Keratinocyte (primary cell): Measurements from ENCODE around the gene MEIS2. TPM values are rescaled to one million over a fixed set of nuclear protein-coding genes. Genes with fewer than 3 reads are reported as not detected.

ENCODE experiments used
- DNase-seq: peaks from one replicate; pipeline ENCODE4 v3.0.0-alpha.2; 2011; ENCODE audit warnings: low read depth, missing footprints, low spot score
- FAIRE-seq: peaks from 2 replicates; lab custom pipeline; 2011; peaks lifted over from hg19 to GRCh38; lab: Jason Lieb, UNC
- H2AFZ ChIP-seq: 2 replicates; pipeline ENCODE4 v1.6.0; 2012; ENCODE audit warnings: low read length, control low read depth, inconsistent platforms; ENCODE audit not compliant: control insufficient read depth
- H3K27ac ChIP-seq: 2 replicates; pipeline ENCODE4 v1.5.1; 2011; ENCODE audit warnings: low read length; ENCODE audit not compliant: control insufficient read depth, insufficient read depth
- H3K27me3 ChIP-seq: 3 replicates; pipeline ENCODE4 v1.6.0; 2011; ENCODE audit warnings: low read length; ENCODE audit not compliant: control insufficient read depth, insufficient read depth; ENCODE audit errors: extremely low read depth
- H3K36me3 ChIP-seq, 2 experiments: 2 replicates in 1 of 2; 3 replicates in 1 of 2; pipeline ENCODE4 v1.5.1; 2011; ENCODE audit warnings: low read length in 2 of 2, mild to moderate bottlenecking in 1 of 2; ENCODE audit not compliant: control insufficient read depth in 2 of 2, insufficient read depth in 2 of 2; ENCODE audit errors: extremely low read depth in 1 of 2
- H3K4me1 ChIP-seq: 3 replicates; pipeline ENCODE4 v1.5.1; 2011; ENCODE audit warnings: low read length; ENCODE audit not compliant: control insufficient read depth, insufficient read depth; ENCODE audit errors: extremely low read depth
- H3K4me2 ChIP-seq: 3 replicates; pipeline ENCODE4 v1.6.0; 2011; ENCODE audit warnings: low read depth, low read length; ENCODE audit not compliant: control insufficient read depth, insufficient read depth; ENCODE audit errors: extremely low read depth
- H3K4me3 ChIP-seq, 3 experiments: fragments of 200-600 bp in 1 of 3; sonication (generic) in 1 of 3; 2 replicates in 2 of 3; 3 replicates in 1 of 3; pipeline ENCODE4 v1.5.1; 2011 to 2016; ENCODE audit warnings: low read length in 3 of 3, mild to moderate bottlenecking in 3 of 3, control low read depth in 2 of 3, inconsistent platforms in 1 of 3, low read depth in 1 of 3, mixed read lengths in 1 of 3, mixed run types in 1 of 3, moderate library complexity in 1 of 3; ENCODE audit not compliant: control insufficient read depth in 2 of 3, insufficient read depth in 2 of 3; ENCODE audit errors: extremely low read depth in 1 of 3
- H3K79me2 ChIP-seq: 2 replicates; pipeline ENCODE4 v1.6.0; 2012; ENCODE audit warnings: low read length; ENCODE audit not compliant: control insufficient read depth, insufficient read depth
- H3K9ac ChIP-seq: 3 replicates; pipeline ENCODE4 v1.6.0; 2011; ENCODE audit warnings: low read length; ENCODE audit not compliant: control insufficient read depth, insufficient read depth; ENCODE audit errors: extremely low read depth
- H3K9me1 ChIP-seq: 3 replicates; pipeline ENCODE4 v1.6.0; 2011; ENCODE audit warnings: low read length; ENCODE audit not compliant: control insufficient read depth, insufficient read depth; ENCODE audit errors: extremely low read depth
- H3K9me3 ChIP-seq: 2 replicates; pipeline ENCODE4 v1.5.1; 2012; ENCODE audit warnings: low read depth, low read length; ENCODE audit not compliant: control insufficient read depth
- H4K20me1 ChIP-seq: 3 replicates; pipeline ENCODE4 v1.6.0; 2011; ENCODE audit warnings: low read length; ENCODE audit not compliant: control insufficient read depth, insufficient read depth; ENCODE audit errors: extremely low read depth
- CTCF ChIP-seq, 3 experiments: IDR thresholded peaks in 1 of 3; conservative IDR thresholded peaks in 1 of 3; optimal IDR thresholded peaks in 1 of 3; 2 replicates in 2 of 3; 3 replicates in 1 of 3; pipeline versions ENCODE3 to v1.5.1; 2011; ENCODE audit warnings: low read length in 3 of 3, mild to moderate bottlenecking in 3 of 3, moderate library complexity in 2 of 3, control low read depth in 1 of 3, inconsistent platforms in 1 of 3; ENCODE audit not compliant: insufficient read depth in 2 of 3; ENCODE audit errors: extremely low read depth in 1 of 3
- EZH2 ChIP-seq: IDR thresholded peaks from one replicate; pipeline ENCODE4 v1.6.1; 2012; ENCODE audit warnings: inconsistent platforms, mild to moderate bottlenecking, low read length, moderate library complexity
- dilution Hi-C: fragments of 300-500 bp; cut with MboI; formaldehyde crosslinking; loops from one replicate; pipeline ENCODE4 v1.7.0; 2020; ENCODE audit warnings: low sequenced_read_pairs; ENCODE audit not compliant: extremely low pct_ligation_motif_present
- polyA plus RNA-seq, 5 experiments: library from polyadenylated mRNA; depleted of rRNA in 3 of 5; stranded (reverse) in 3 of 5; stranded (forward) in 1 of 5; unstranded in 1 of 5; fragments of >200 nt; gene quantifications; 1 replicate in 1 of 5; 2 replicates in 3 of 5; 3 replicates in 1 of 5; pipeline versions ENCODE4 v1.2.1 to v1.2.3, GENCODE V29; 2011 to 2012; ENCODE audit warnings: missing spikeins in 2 of 5, low read depth in 1 of 5, low replicate concordance in 1 of 5

The MEIS2 gene
- polyA plus RNA-seq, 1 donor (not counting 4 experiments of a cell fraction or from before 2014, with no cell fraction given), result 11.4 TPM

- TF ChIP-seq CTCF (optimal IDR thresholded peaks at IDR 0.05 in 1 of 3, IDR thresholded peaks at IDR 0.05 in 1 of 3, conservative IDR thresholded peaks at IDR 0.05 in 1 of 3; ENCODE audit: extremely low read depth in 1 of 3, insufficient read depth in 2 of 3, low read length in 3 of 3) (no peak), EZH2 (no peak)
- no peak overlapping the region for H2AFZ ChIP-seq
- no peak overlapping the region for H3K27ac ChIP-seq
- H3K27me3 ChIP-seq, result no peaks in the 10 kb centered on the region
- H3K79me2 ChIP-seq, result no peaks in the 10 kb centered on the region
- dilution Hi-C loops, result no loop called here
- no peaks in the 10 kb centered on the region for H3K36me3 ChIP-seq
- H3K9ac ChIP-seq, result no peak overlapping the region
- H3K4me3 ChIP-seq, result no peak overlapping the region
- H3K4me1 ChIP-seq, result no peaks in the 10 kb centered on the region
- H4K20me1 ChIP-seq, result no peaks in the 10 kb centered on the region
- H3K4me2 ChIP-seq, result no peak overlapping the region
- DNase-seq, result no peak
- H3K9me3 ChIP-seq, result no peaks in the 10 kb centered on the region
- no peak for FAIRE-seq
- H3K9me1 ChIP-seq, result no peaks in the 10 kb centered on the region
Measured at GRCh38 chr15:36958606-36959005, 141.7 kb downstream of the MEIS2 start.

- Histone ChIP-seq H3K4me2 (no peak overlapping the region), H3K79me2 (no peaks in the 10 kb centered on the region), H3K4me3 (no peak overlapping the region), H3K36me3 (no peaks in the 10 kb centered on the region), H3K9me3 (no peaks in the 10 kb centered on the region), H3K9me1 (no peaks in the 10 kb centered on the region), H2AFZ (no peak overlapping the region), H3K9ac (no peak overlapping the region), H3K27ac (no peak overlapping the region), H3K27me3 (no peaks in the 10 kb centered on the region), H4K20me1 (no peaks in the 10 kb centered on the region), H3K4me1 (no peaks in the 10 kb centered on the region)
- no peak for FAIRE-seq
- no peak for DNase-seq
- dilution Hi-C loops, result no loop called here
- TF ChIP-seq EZH2 (no peak), CTCF (optimal IDR thresholded peaks at IDR 0.05 in 1 of 3, IDR thresholded peaks at IDR 0.05 in 1 of 3, conservative IDR thresholded peaks at IDR 0.05 in 1 of 3; ENCODE audit: extremely low read depth in 1 of 3, insufficient read depth in 2 of 3, low read length in 3 of 3) (no peak)
Measured at GRCh38 chr15:36954486-36954885, 145.9 kb downstream of the MEIS2 start.
